Testis (tissue), 3 donors: ENCODE data around the gene FOXN1. TPM values are rescaled to one million over a fixed set of nuclear protein-coding genes. Genes with fewer than 3 reads are reported as not detected.

Experiments used
- DNase-seq: peaks from one replicate; pipeline ENCODE4 v3.0.0-alpha.2; 2019
- H3K27ac ChIP-seq, 2 donors: fragments of 200-600 bp; sonication (generic); one replicate each; pipeline ENCODE4 v1.5.1; 2019
- H3K27me3 ChIP-seq: fragments of 200-600 bp; sonication (generic); one replicate; pipeline ENCODE4 v1.5.1; 2019
- H3K36me3 ChIP-seq: fragments of 200-600 bp; sonication (generic); one replicate; pipeline ENCODE4 v1.5.1; 2017; ENCODE audit warnings: low read depth; ENCODE audit errors: missing control alignments
- H3K4me1 ChIP-seq: fragments of 200-600 bp; sonication (generic); one replicate; pipeline ENCODE4 v1.5.1; 2019
- H3K4me3 ChIP-seq, 2 donors: fragments of 200-600 bp; sonication (generic); one replicate each; pipeline ENCODE4 v1.5.1; 2017 to 2019
- H3K9me3 ChIP-seq: fragments of 200-600 bp; sonication (generic); one replicate; pipeline ENCODE4 v1.5.1; 2017
- CTCF ChIP-seq, 3 experiments: fragments of 450-650 bp in 2 of 3; fragments of 200-600 bp in 1 of 3; sonication (generic) in 1 of 3; IDR thresholded peaks; one replicate each; pipeline ENCODE4 v1.5.1; 2016 to 2019; ENCODE audit warnings: antibody characterized with exemption in 3 of 3, mild to moderate bottlenecking in 2 of 3, moderate library complexity in 1 of 3
- POLR2A ChIP-seq: fragments of 450-650 bp; IDR thresholded peaks from one replicate; pipeline ENCODE4 v1.6.1; 2017; ENCODE audit warnings: antibody characterized with exemption, mild to moderate bottlenecking, moderate library complexity
- WGBS, 2 donors: methylation state at CpG; one replicate each; pipeline ENCODE4 v1.1.5; 2018; 5-methylcytosine and 5-hydroxymethylcytosine counted together
- intact Hi-C: fragments of 100-400 bp; cut with DNase I; formaldehyde crosslinking; loops from one replicate; pipeline ENCODE4 v1.15.1; 2023; ENCODE audit warnings: low total_unique reads
- polyA plus RNA-seq: library from polyadenylated mRNA; stranded (reverse); fragments of 350-450 nt; fragmentation: Illumina TruSeq; extraction: RNeasy Lipid Tissue Mini Kit (QIAGEN cat#74804); gene quantifications from one replicate; pipeline ENCODE4 v1.2.3, GENCODE V29; 2014; ENCODE audit warnings: low read depth, low replicate concordance; ENCODE audit not compliant: insufficient read depth
- total RNA-seq, 2 donors: library from RNA; depleted of rRNA; stranded (reverse); fragments of >200 nt; gene quantifications; one replicate each; pipeline ENCODE4 v1.2.3, GENCODE V29; 2016

FOXN1 gene
- total and polyA plus RNA-seq, 3 donors from 2014 or later: 0.24 to 0.69 (median 0.50) TPM

DNA sequence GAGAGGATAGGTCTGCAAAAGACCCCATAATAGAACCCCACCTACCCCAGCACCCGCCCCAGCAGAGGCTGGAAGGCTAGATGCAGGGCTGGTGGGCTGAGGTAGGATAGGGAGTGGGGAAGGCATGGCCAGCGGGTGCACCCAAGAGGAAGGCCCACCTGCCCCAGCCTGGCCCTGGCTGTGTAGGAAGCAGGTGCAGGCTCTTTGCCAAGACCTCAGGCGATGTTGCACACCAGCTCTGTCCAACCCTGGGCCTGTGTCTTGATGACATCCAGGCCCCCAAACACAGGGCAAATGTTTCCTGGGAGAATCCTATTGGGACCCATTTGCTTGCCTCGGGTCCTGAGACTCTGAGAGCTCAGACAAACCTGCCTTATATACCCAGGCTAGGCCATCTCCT is 34.1 kb downstream of the FOXN1 start:
- Histone ChIP-seq H3K4me1 (no peaks in the 10 kb centered on the region), H3K36me3 (no peaks in the 10 kb centered on the region), H3K27me3 (no peaks in the 10 kb centered on the region), H3K9me3 (no peaks in the 10 kb centered on the region), H3K4me3 (no peak overlapping the region), H3K27ac (no peak overlapping the region)
- TF ChIP-seq CTCF (IDR thresholded peaks at IDR 0.05) (no peak), POLR2A (no peak)
- WGBS, 2 donors: 82 to 96% methylated on average over 3 to 4 of the region's 4 CpGs
- intact Hi-C loops: no loop called here
- DNase-seq: no peak

- intact Hi-C loops: no loop called here
Measured at GRCh38 chr17:28541439-28541838, 35.3 kb downstream of the FOXN1 start.

DNA sequence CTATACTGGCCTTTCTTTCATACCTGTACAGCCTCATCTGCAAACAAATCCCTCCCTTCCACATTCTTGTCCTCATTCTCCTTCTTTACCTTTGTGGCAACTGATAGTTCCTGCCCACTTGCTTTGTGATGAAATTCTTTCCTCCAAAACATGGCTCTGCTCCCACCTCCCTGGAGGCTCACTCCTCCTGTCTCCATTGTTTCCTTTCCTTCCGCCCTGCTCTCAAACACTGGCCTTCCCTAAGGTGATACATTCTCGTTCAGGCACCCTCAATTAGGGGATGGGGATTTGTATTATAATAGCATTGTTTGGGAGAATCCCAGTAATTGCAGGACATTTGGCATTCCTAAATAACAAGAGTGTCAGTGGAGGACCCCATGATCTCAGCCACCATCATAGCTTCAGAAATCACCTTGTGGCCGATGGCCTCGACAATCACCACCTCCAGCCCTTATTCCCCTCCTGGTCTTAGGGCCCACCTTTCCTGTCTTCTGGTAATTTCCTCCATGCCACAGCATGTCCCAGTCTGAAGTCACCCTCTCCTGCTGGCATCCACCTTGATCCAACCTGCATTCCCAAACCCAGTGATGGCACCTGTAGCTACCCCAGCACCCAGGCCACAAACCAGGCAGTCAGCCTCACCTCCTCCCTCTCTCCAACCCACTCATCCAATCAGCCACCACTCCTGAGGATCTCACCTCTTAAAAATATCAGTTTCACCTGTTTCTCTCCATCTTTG is 38.4 kb downstream of the FOXN1 start:
- intact Hi-C loops: no loop called here
- TF ChIP-seq POLR2A (no peak), CTCF (IDR thresholded peaks at IDR 0.05) (no peak)
- no peak for DNase-seq
- Histone ChIP-seq H3K4me3 (no peak overlapping the region), H3K36me3 (no peaks in the 10 kb centered on the region), H3K27me3 (no peaks in the 10 kb centered on the region), H3K4me1 (peaks cover 3% of the 10 kb centered on the region), H3K27ac (no peak overlapping the region), H3K9me3 (no peaks in the 10 kb centered on the region)
- WGBS, 2 donors: 88 to 92% methylated on average over 4 of the region's 4 CpGs

More at GRCh38 chr17:28541439-28541838, 35.3 kb downstream of the FOXN1 start:
- no peak for TF ChIP-seq CTCF (IDR thresholded peaks at IDR 0.05)
- TF ChIP-seq POLR2A: no peak
- Histone ChIP-seq H3K4me3 (no peak overlapping the region), H3K9me3 (no peaks in the 10 kb centered on the region), H3K4me1 (no peaks in the 10 kb centered on the region), H3K27me3 (no peaks in the 10 kb centered on the region), H3K36me3 (no peaks in the 10 kb centered on the region), H3K27ac (no peak overlapping the region)
- WGBS, 2 donors: 92 to 94% methylated on average over 4 of the region's 4 CpGs
- no peak for DNase-seq

GRCh38 chr17:28545141-28545503 is 39.0 kb downstream of the FOXN1 start:
- Histone ChIP-seq H3K27me3 (no peaks in the 10 kb centered on the region), H3K36me3 (no peaks in the 10 kb centered on the region)

More at GRCh38 chr17:28545141-28545503, 39.0 kb downstream of the FOXN1 start:
- H3K27ac ChIP-seq: no peak overlapping the region
- 91 to 94% methylated on average over 2 of the region's 2 CpGs for WGBS, 2 donors
- H3K9me3 ChIP-seq: no peaks in the 10 kb centered on the region
- H3K4me1 ChIP-seq: peaks cover 7% of the 10 kb centered on the region
- intact Hi-C loops: no loop called here
- DNase-seq: no peak
- no peak overlapping the region for H3K4me3 ChIP-seq
- TF ChIP-seq CTCF (IDR thresholded peaks at IDR 0.05) (no peak), POLR2A (no peak)
